Stimulated activated CD8-positive, alpha-beta memory T cell treated with anti-CD3 and anti-CD28 coated beads, Interleukin-15, amount 100 ng/mL, for 4 hours (primary cell): ENCODE results near the gene ZNF343.
A peak's percentile ranks its signal among the peaks of the same experiment; 100 is the strongest.
"Not testable (repeated sequence)": the region's sequence is repeated elsewhere in the genome, so short reads cannot be mapped to it uniquely, and the experiment has no call there.

ENCODE experiments used
- DNase-seq, 2 donors: peaks; one replicate each; pipeline ENCODE4 v3.0.0-alpha.2; 2020; ENCODE audit warnings: low read depth in 2 of 2

ZNF343 gene

GRCh38 chr20:2521369-2522305, 12.9 kb upstream of the ZNF343 start:
- peak in 1 of 2 donors; percentile 12 for DNase-seq

GRCh38 chr20:2520617-2521016, 11.9 kb upstream of the ZNF343 start:
- no peak for DNase-seq

GRCh38 chr20:2519115-2519809, 10.5 kb upstream of the ZNF343 start:
- no peak for DNase-seq

GRCh38 chr20:2518558-2518957, 9.8 kb upstream of the ZNF343 start:
- DNase-seq = no peak

GRCh38 chr20:2518096-2518495, 9.4 kb upstream of the ZNF343 start:
- no peak for DNase-seq

- no peak for DNase-seq
These were observed 7.7 kb upstream of the ZNF343 start for GRCh38 chr20:2516399-2516798.

GRCh38 chr20:2515203-2515602, 6.5 kb upstream of the ZNF343 start:
- DNase-seq = no peak

- DNase-seq = no peak
These were observed 1.1 kb upstream of the ZNF343 start for GRCh38 chr20:2509794-2510193.

- DNase-seq = no peak
These were observed 710 bp upstream of the ZNF343 start for GRCh38 chr20:2509468-2509781.

- no peak for DNase-seq
These were observed 662 bp downstream of the ZNF343 start for GRCh38 chr20:2507875-2508630.

- no peak for DNase-seq
These were observed 1.3 kb downstream of the ZNF343 start for GRCh38 chr20:2507464-2507863.

- not testable (repeated sequence) for DNase-seq
These were observed 2.3 kb downstream of the ZNF343 start for GRCh38 chr20:2506426-2506825.

GRCh38 chr20:2504803-2505202, 3.9 kb downstream of the ZNF343 start:
- DNase-seq = not testable (repeated sequence)

GRCh38 chr20:2502808-2503384, 5.8 kb downstream of the ZNF343 start:
- DNase-seq = not testable (repeated sequence)

- DNase-seq = no peak
These were observed 23.1 kb downstream of the ZNF343 start for GRCh38 chr20:2485661-2486060.

- no peak for DNase-seq
These were observed 23.6 kb downstream of the ZNF343 start for GRCh38 chr20:2485080-2485479.

- DNase-seq = no peak
These were observed 25.2 kb downstream of the ZNF343 start for GRCh38 chr20:2483504-2483903.

GRCh38 chr20:2480381-2480780, 28.3 kb downstream of the ZNF343 start:
- no peak for DNase-seq

GRCh38 chr20:2476742-2477615, 31.7 kb downstream of the ZNF343 start:
- no peak for DNase-seq

GRCh38 chr20:2475850-2476741, 32.6 kb downstream of the ZNF343 start:
- no peak for DNase-seq
